Measurements from ENCODE around the gene ARMC2. TPM values are rescaled to one million over a fixed set of nuclear protein-coding genes. Genes with fewer than 3 reads are reported as not detected.

Gene ARMC2
- total and polyA plus RNA-seq, 2 of the 8 experiments (the other 6 are each of a cell fraction or from before 2014, with no cell fraction given) = 1.6 to 4.4 TPM

DNA sequence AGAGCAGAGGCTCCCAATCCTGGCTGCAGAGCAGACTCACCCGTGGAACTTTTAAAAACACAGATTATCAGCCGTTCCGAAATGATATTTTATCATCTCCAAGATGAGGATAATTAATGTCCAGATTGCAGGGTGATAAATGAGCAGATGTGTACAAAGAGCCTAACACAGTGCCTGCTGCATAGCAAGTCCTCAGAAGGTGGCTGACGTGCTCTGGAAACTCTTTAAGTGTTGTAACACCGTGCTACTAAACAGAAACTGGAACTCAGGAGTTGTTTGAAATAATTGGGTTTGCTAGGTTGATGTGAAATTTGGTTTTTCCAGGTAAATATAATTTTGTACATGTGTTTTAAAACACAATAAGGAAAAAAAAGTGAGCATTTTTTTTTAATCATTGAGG lies 118.0 kb downstream of the ARMC2 start (continued):
- TF ChIP-seq, protein P1, sequence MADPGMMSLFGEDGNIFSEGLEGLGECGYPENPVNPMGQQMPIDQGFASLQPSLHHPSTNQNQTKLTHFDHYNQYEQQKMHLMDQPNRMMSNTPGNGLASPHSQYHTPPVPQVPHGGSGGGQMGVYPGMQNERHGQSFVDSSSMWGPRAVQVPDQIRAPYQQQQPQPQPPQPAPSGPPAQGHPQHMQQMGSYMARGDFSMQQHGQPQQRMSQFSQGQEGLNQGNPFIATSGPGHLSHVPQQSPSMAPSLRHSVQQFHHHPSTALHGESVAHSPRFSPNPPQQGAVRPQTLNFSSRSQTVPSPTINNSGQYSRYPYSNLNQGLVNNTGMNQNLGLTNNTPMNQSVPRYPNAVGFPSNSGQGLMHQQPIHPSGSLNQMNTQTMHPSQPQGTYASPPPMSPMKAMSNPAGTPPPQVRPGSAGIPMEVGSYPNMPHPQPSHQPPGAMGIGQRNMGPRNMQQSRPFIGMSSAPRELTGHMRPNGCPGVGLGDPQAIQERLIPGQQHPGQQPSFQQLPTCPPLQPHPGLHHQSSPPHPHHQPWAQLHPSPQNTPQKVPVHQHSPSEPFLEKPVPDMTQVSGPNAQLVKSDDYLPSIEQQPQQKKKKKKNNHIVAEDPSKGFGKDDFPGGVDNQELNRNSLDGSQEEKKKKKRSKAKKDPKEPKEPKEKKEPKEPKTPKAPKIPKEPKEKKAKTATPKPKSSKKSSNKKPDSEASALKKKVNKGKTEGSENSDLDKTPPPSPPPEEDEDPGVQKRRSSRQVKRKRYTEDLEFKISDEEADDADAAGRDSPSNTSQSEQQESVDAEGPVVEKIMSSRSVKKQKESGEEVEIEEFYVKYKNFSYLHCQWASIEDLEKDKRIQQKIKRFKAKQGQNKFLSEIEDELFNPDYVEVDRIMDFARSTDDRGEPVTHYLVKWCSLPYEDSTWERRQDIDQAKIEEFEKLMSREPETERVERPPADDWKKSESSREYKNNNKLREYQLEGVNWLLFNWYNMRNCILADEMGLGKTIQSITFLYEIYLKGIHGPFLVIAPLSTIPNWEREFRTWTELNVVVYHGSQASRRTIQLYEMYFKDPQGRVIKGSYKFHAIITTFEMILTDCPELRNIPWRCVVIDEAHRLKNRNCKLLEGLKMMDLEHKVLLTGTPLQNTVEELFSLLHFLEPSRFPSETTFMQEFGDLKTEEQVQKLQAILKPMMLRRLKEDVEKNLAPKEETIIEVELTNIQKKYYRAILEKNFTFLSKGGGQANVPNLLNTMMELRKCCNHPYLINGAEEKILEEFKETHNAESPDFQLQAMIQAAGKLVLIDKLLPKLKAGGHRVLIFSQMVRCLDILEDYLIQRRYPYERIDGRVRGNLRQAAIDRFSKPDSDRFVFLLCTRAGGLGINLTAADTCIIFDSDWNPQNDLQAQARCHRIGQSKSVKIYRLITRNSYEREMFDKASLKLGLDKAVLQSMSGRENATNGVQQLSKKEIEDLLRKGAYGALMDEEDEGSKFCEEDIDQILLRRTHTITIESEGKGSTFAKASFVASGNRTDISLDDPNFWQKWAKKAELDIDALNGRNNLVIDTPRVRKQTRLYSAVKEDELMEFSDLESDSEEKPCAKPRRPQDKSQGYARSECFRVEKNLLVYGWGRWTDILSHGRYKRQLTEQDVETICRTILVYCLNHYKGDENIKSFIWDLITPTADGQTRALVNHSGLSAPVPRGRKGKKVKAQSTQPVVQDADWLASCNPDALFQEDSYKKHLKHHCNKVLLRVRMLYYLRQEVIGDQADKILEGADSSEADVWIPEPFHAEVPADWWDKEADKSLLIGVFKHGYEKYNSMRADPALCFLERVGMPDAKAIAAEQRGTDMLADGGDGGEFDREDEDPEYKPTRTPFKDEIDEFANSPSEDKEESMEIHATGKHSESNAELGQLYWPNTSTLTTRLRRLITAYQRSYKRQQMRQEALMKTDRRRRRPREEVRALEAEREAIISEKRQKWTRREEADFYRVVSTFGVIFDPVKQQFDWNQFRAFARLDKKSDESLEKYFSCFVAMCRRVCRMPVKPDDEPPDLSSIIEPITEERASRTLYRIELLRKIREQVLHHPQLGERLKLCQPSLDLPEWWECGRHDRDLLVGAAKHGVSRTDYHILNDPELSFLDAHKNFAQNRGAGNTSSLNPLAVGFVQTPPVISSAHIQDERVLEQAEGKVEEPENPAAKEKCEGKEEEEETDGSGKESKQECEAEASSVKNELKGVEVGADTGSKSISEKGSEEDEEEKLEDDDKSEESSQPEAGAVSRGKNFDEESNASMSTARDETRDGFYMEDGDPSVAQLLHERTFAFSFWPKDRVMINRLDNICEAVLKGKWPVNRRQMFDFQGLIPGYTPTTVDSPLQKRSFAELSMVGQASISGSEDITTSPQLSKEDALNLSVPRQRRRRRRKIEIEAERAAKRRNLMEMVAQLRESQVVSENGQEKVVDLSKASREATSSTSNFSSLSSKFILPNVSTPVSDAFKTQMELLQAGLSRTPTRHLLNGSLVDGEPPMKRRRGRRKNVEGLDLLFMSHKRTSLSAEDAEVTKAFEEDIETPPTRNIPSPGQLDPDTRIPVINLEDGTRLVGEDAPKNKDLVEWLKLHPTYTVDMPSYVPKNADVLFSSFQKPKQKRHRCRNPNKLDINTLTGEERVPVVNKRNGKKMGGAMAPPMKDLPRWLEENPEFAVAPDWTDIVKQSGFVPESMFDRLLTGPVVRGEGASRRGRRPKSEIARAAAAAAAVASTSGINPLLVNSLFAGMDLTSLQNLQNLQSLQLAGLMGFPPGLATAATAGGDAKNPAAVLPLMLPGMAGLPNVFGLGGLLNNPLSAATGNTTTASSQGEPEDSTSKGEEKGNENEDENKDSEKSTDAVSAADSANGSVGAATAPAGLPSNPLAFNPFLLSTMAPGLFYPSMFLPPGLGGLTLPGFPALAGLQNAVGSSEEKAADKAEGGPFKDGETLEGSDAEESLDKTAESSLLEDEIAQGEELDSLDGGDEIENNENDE (IDR thresholded peaks at IDR 0.05; ENCODE audit: insufficient replicate concordance, low read length) = no peak
- TF ChIP-seq TCF12 (IDR thresholded peaks at IDR 0.05; ENCODE audit: low read depth, low read length) (no peak), TBP (IDR thresholded peaks at IDR 0.05; ENCODE audit: low read depth, low read length) (no peak), HDAC6 (IDR thresholded peaks at IDR 0.05; ENCODE audit: low read depth, low read length) (no peak), YY1 (IDR thresholded peaks at IDR 0.05; ENCODE audit: low read depth, low read length) (no peak), RBBP5 (IDR thresholded peaks at IDR 0.05; ENCODE audit: borderline replicate concordance, low read depth, low read length) (no peak)

Measured in H1 (cell line).